HG03565 (cell line): ENCODE data around the gene CLDN14.
"Not testable (repeated sequence)": the region's sequence is repeated elsewhere in the genome, so short reads cannot be mapped to it uniquely, and the experiment has no call there.

Experiments used
- ATAC-seq: cut with Tn5 transposase; IDR thresholded peaks from one replicate; pipeline ENCODE4 v1.9.1; 2021; ENCODE audit warnings: mild to moderate bottlenecking, moderate library complexity; ENCODE audit not compliant: unreplicated experiment

Gene CLDN14

DNA sequence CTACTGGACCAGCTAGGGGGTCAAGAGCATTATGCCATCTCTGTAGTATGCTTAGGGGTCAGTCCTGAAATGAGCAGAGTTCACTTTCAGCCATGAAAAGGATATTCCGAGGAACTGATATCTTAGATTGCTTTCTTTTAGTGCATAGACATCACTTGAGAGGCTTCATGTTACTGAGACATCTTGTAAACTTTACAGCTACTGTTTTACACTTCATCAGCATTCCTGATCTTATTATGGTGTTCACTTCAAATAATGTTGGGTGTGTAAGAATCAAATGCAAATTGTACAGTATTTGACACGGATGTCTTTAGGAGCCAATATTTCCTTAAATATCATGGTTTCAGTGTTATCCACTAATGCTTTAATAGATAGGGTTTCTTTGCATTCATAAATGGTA lies 22.4 kb upstream of the CLDN14 start:
- no peak for ATAC-seq

DNA sequence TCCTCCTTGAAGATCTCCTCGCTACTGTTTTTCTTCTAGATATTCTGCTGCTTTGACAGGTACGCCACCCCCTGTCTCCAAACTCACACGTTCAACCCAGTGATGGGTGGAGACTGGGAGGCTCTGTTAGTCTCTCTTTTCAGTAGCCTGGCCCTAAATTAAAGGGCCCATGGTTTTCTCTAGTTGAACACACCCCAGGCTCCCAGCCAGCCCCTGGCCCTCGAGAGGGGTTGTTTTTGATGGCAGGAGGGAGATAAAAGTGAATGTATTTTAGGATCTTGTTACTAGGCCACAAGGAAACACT lies 21.6 kb upstream of the CLDN14 start:
- ATAC-seq: no peak

DNA sequence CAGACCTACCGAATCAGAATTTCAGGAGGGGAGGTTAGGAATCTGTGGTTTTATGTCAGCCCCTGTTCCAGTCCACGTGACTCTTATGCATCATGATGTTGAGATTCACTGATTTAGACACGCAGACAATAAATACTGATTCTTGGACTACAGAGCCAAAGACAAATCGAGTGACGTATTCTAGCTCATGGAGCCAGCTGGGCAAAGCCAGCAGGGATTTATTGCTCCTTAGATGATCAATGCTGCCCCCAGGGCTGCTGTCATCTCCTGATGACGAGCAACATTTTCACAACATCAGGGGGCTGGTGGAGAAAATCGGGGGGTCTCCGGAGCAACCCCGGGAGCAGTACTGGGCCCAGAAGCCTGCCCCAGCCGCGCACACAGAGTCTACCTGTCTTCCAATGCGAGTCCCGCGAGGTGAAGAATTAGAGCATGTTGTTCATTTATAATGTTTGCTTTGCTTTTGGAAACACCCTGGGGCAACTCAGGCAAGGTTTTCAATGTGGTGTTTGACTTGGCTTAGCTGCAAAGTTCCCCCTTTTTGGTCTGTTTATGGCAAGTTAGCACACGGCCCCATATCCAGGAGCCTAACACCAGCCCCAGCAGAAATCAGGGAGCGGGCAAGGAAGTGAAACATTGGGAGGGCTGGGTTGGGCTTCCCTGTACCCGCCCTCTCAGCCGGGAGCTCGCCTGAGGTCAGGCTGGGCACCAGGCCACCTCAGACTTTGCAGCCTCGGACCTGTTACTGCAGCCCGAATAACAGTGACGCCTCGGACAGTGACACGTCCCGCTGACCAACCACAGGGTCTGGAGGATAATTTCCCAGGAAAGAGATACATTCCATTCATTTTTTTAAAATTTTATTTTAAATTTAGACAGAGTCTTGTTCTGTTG lies 19.9 kb upstream of the CLDN14 start:
- ATAC-seq: no peak

DNA sequence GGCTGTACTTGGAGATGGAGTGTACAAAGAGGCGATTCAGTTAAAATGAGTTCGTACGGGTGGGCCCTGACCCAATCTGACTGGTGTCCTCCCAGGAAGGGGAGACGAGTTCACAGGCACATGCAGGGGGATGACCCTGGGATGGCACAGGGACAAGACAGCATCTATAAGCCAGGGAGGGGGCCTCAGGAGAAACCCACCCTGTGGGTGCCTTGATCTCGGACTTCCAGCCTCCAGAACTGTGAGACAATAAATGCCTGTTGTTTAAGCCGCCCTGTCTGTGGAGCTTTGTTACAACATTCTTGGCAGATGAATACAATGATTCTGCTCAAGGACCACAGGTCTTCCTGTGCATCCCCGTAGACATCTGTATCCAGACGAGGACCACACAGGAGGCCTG lies 14.6 kb upstream of the CLDN14 start:
- ATAC-seq: no peak

DNA sequence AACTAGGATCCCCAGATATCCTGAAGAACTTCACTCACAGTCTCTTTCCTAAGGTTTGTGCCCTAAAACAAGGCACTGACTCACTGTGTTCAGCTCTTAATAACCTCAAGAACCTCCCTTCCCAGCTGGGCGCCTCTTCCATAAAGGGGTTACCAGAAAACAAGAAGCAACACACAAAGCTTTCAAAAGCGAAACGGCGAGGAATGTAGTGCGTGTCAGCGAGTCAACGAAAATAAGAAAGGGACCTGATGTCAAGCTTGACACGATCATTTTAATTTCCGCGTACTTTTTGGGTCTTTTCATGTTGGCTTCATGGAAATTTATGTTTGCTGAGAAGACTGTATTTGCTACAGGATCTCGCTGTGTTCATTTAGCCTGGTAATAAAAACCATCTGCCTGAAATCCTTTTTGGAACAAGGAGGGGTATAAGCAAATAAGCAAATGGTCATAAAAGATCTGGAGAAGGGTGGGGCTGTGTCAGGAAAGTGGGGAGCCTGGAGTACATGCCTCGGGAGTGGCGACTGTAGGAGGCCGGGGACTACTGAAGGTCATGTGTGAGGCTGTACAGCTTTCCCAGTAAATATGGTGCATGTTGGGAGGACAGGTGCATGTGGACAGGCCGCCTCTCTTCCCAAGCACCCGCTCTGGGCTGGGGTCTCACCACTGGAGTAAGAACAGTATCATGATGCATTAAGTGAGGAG lies 11.4 kb upstream of the CLDN14 start:
- ATAC-seq: no peak

DNA sequence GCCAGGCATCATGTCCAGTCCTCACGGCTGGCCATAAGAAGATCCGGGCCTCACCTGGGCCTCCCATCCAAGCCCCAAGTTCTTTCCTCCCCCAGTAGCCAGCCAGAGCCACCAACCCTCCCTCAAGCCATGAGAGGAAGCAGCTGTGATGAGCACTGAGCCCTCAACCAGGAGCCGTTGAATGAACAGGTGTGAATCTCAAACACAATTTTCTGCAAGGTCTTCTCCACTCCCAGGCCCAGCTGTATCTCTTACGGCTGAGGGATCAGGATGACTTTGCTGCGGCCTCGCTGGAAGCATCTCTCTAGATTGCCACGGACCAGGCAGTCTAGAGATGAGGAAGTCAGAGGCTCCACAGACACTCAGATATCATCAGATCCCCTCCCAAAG lies 9.8 kb upstream of the CLDN14 start:
- ATAC-seq: no peak

DNA sequence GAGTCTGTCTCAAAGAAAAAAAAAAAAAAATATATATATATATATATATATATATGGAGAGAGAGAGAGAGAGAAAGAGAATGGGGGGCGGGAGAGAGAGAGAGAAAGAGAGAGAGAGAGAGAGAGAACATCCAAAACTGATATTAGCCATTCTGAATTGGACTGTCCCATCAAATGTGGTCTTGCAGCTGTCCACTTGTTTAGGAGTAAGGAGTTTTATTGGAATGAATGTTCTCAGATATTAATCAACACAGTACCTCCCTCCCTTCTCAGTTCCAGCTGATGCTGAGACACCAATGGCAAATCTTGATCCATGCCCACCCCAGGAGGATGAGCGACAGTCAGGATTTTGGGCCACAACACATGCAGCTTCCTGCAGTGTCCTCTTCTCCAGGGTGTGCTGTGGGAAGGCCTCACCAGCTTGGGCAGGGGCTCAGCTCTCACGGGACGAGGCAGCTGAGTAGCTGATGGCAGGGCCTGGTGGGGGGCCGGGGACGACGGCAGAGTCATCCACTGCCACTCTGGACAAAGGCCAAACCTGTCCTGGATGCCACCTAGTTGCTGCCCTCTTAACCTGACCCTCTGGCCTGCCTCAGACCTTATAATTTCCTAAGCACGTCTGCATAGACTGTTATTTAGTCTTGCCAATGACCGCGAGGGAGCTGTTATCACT lies 9.3 kb upstream of the CLDN14 start:
- ATAC-seq: no peak

DNA sequence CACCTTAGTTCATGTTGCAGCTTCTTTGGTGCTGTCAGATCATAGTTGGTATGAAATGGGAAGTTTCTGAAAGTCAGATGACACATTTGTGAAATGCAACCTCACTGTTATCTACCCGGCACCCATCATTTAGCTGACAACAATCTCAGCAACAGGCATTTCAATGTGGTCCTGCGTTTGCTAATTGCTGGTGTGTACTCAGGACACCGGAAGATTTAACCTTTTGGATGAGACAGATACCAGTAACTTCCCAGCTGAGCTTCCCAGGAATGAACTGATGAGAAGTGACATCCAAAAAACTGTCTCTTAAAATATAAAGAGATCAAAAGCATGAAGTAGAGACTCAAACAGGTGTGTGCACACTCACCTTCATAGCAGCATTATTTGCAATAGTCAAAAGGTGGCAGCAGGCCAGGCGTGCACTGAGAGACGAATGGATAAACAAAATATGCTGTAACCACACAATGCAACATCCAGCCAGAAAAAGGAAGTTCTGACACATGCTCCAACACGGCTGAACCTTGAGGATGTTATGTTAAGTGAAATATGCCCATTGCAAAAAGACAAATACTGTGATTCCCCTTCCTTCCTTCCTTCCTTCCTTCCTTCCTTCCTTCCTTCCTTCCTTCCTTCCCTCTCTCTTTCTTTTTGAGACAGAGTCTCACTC lies 7.9 kb upstream of the CLDN14 start:
- no peak for ATAC-seq

DNA sequence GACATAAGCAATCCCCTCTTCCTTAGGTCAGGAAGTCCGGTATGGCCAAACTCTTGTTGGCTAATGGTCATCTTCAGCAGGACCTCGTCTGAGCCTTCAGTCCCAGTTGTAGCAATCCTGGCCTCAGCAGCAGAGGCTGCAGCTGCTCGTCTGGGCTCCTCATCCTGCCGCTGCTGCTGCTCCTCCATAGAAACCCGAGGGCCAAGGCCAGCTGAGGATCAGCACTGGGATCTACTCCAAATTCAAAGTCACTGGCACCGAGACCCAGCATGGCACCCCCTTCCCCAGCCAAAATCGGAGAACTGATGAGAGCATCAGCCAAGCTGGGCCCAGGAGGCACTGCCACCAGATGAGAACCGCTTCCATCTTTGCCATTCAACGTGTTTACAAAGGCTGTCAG lies 6.3 kb upstream of the CLDN14 start:
- no peak for ATAC-seq

DNA sequence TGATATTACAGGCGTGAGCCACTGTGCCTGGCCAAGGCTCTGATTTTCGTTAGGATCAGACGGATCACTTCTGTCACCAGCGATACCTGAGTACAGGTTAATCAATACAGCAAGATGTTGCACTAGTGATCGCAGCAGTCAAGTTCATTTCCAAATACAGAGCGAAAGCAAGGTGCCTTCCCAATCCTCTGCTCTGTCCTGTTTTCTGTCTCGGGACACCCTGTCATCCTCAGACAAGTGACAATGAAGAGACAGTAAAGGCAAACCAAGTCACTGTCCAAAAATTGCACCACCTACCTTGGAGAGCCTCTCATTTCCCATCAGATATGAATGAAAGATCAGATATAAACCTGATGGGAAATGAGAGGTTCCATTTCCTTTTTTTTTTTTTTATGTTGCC lies 5.6 kb upstream of the CLDN14 start:
- no peak for ATAC-seq

DNA sequence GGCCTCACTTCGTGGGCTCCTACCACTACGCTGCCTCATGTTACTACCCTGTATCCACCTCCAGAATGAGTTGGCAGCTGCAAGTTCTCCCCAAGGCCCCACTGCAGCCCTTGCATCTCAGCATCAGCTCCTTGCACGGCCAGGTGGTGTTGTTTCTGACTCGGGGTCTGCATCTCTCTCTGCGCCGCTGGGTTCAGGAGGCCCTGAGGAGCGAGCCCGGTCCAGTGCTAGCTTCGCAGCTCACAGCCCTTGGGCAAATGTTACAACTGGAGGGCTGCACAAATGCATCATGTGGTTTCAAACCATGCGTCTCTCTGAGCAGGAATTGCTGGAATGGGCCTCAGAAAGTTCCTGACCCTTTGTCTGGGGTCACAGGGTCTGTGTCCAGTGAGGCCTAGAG lies 3.2 kb upstream of the CLDN14 start:
- ATAC-seq: no peak

DNA sequence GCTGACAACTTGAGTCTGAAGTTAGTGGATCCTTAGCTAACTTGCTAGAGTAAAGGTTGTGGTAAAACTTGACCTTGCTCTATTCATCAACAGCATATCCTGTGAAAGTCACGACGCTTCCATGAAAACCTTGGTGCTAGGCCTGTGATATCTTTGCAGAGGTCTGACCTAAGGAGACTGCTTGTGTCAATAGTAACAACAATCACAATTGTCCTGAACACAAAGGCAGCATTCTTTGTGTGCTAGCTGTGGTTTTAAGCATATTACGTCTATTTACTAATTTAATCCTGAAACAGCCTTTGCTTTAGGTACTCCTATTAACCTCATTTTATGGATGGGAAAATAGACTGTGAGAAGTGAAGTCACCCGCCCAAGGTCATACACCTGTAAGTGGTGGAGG lies 2.8 kb upstream of the CLDN14 start:
- no peak for ATAC-seq

DNA sequence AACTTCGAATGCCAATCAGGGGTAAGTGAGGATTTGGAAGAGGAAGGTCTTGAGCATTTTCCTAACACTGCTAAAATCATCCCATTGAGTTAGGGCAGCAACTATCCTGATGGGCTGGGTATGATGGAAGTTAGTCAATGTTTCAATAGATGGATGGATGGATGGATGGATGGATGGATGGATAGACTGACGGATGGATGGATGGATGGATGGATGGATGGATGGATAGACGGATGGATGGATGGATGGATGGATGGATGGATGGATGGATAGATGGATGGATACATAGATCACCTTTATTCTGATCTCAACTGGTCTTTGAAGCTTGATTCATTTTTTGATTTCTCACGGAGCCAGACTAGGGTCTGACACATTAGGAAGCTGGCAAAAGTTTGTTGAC lies 2.3 kb upstream of the CLDN14 start:
- ATAC-seq: no peak

DNA sequence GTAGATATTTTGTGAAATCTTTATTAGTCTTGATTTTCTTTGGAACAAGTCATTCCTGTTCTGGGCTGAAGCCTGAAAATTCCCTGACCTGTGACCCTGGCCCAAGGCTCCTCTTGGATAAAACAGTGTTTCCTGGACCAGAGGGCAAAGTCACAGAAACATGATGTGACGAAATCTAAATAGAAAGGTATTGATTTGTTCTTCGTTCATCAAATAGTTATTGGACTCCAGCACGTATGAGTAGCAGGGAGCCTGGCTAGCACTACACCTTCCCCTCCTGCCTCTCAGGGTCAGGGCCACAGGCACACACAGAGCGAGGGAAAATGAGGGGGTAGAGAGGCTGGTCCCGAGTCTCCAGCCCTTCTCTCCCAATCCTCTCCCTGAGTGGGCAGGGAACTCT lies 1.7 kb upstream of the CLDN14 start:
- ATAC-seq: no peak

DNA sequence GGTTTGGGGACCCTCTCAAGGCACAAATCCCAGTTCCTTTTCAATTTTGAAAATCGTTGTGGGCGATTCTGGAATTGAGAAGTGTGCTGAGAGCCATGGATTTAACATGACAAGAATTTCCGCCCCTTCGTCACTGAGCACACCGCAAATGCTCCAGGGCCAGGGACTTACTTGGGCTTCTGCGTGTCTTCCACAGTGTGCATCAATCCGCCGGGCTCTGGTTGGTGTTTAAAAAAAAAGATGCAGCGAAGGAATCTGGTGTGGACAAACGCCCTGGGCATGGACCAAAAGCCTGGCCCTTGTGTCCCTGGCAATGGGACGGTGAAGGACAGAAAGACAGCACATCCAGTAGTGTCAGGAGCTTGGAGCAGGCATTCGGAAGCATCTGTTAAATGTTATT lies 696 bp upstream of the CLDN14 start:
- ATAC-seq: no peak

DNA sequence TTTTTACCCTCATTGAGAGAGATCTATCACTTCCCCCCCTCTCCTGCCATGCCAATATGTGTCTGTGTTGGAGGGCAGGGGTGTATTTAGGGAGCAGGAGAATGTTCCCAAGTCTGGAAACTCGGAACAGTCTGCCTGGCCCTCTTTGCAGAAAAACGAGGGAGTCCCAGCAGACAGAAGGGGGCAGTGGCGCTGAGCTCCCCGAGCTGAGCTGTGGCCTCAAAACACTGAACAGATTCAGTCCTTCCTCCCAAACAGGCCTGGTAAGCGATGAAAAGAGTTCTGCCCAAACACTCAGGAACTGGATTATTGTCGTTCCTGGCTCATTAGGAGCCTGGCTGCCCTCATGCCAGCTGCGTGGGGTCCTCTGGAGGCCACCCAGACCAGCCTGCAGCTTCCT lies 981 bp downstream of the CLDN14 start:
- no peak for ATAC-seq

DNA sequence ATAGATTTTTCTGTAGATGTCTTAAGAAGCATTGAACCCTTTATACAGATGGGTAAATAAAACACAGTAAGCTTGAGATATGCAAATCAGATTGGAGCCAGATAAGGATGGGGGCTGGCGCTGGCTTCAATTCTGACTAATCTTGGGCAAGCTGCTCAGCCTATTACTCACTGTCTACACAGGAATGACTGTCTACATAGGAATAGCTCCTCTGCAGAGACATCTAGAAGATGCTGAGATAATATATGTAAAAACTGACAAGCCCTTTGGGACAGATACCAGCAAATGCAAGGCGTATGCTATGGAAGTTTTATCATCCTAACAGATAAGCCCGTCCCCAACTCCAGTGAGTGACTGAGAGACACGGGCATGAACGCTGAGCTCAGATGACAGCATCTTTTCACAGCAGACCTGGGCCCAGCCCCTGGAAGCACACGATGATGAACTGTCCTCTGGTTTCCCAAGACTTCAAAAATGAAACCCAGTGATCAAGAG lies 1.7 kb downstream of the CLDN14 start:
- ATAC-seq: no peak

DNA sequence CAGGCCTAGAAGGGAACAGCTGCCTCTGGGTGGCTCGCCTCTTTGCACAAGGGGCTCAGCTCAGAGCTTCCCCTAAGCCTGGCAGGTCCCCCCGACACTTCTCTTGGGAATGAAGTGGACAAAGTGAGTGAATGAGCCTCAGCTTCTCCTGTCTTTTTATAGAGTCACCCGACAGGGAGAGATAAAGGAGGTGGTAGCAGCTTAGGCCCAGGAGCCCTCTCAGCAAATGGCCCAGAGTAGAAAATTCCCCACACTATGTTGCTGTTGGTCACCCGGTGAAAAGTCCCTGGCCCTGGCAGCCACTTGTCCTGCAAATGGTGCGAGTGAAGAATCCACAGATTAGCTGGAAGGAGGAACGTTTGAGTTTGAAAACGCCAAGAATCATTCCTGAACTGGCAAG lies 2.4 kb downstream of the CLDN14 start:
- no peak for ATAC-seq

DNA sequence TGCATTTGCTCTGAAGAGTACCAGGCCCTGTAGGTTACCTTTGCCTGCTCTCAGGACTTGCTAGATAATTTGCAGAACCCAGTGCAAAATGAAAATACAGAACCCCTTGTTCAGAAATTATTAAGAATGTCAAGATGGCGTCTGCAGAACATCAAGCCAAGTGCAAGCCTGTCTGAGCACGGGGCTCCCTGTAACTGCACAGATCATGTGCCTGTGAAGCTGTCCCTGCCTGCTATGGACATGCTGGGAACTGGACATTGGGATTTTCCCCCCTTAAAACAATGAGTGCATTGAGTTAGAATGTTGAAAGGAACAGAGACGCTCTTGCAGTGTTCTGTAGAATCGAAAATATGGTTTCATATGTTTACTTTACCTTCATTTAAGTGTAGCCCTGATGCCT lies 2.9 kb downstream of the CLDN14 start:
- no peak for ATAC-seq

DNA sequence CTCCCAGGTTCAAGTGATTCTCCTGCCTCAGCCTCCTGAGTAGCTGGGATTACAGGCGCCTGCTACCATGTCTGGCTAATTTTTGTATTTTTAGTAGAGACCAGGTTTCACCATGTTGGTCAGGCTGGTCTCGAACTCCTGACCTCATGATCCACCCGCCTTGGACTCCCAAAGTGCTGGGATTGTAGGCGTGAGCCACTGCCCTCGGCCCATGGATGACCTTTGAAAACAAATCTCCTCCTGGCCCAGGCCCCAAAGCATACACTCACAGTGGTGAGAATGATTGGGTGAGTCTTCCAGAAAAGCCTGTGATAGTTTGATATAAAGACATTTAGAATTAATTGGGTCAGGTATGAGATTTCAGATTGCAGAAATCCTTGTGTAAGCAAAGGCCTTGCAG lies 3.4 kb downstream of the CLDN14 start:
- ATAC-seq: not testable (repeated sequence)

DNA sequence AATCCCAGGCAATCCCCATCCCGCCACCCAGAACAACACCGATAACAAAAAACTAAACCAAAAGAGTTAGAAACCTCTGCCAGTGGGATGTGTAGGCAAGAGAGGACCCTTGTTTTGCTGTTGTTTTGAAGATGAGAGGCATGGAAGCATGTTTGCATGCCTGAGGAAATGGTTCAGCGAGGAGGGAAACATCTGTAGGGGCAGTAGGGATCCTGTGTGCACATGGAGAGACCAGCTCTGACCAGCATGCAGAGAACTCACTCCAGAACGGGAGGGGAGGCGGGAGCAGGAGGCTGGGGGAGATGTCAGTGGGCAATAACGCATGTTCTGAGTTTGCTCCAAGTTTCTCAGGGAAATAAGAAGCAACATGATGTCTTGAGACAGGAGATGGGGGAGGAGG lies 5.3 kb downstream of the CLDN14 start:
- ATAC-seq: no peak
